Endodermal cell (in vitro differentiated cells): Measurements from ENCODE around the gene SLC7A4. TPM values are rescaled to one million over a fixed set of nuclear protein-coding genes. Genes with fewer than 3 reads are reported as not detected.

Source experiments
- DNase-seq: peaks from one replicate; pipeline ENCODE4 v3.0.0-alpha.2; 2017
- H3K27ac ChIP-seq: 2 replicates; pipeline ENCODE4 v1.5.1; 2013; ENCODE audit warnings: mild to moderate bottlenecking, low read depth, low read length, moderate library complexity
- H3K27me3 ChIP-seq: 2 replicates; pipeline ENCODE4 v1.6.1; 2013; ENCODE audit warnings: mild to moderate bottlenecking, low read length, moderate library complexity; ENCODE audit not compliant: insufficient read depth, control insufficient read depth, poor library complexity, severe bottlenecking
- H3K36me3 ChIP-seq: 2 replicates; pipeline ENCODE4 v1.7.0; 2013; ENCODE audit warnings: mild to moderate bottlenecking, low read length, moderate library complexity; ENCODE audit not compliant: control insufficient read depth, insufficient read depth
- H3K4me1 ChIP-seq: one replicate; pipeline ENCODE4 v1.7.0; 2013; ENCODE audit warnings: low read length; ENCODE audit not compliant: control insufficient read depth, insufficient read depth
- H3K4me3 ChIP-seq: 2 replicates; pipeline ENCODE4 v1.5.1; 2013; ENCODE audit warnings: mild to moderate bottlenecking, low read length, moderate library complexity
- H3K9ac ChIP-seq: 2 replicates; pipeline ENCODE4 v1.6.1; 2013; ENCODE audit warnings: mild to moderate bottlenecking, low read length, moderate library complexity; ENCODE audit not compliant: poor library complexity, severe bottlenecking; ENCODE audit errors: extremely low read depth
- H3K9me3 ChIP-seq: 2 replicates; pipeline ENCODE4 v1.6.1; 2013; ENCODE audit warnings: mild to moderate bottlenecking, low read length, moderate library complexity; ENCODE audit not compliant: control insufficient read depth
- H3K27ac Mint-ChIP-seq: 2 replicates; pipeline ENCODE4 v1.8.0; 2020; ENCODE audit warnings: mixed read lengths
- H3K27me3 Mint-ChIP-seq: 2 replicates; pipeline ENCODE4 v1.8.0; 2021; ENCODE audit warnings: mild to moderate bottlenecking, mixed read lengths; ENCODE audit not compliant: insufficient read depth
- H3K36me3 Mint-ChIP-seq: 2 replicates; pipeline ENCODE4 v1.8.0; 2020; ENCODE audit warnings: low read depth, mixed read lengths
- H3K4me1 Mint-ChIP-seq: 2 replicates; pipeline ENCODE4 v1.8.0; 2020; ENCODE audit warnings: mixed read lengths
- H3K4me3 Mint-ChIP-seq: 2 replicates; pipeline ENCODE4 v1.8.0; 2020; ENCODE audit warnings: mild to moderate bottlenecking, moderate library complexity, mixed read lengths
- H3K9me3 Mint-ChIP-seq: 2 replicates; pipeline ENCODE4 v1.8.0; 2020; ENCODE audit warnings: mild to moderate bottlenecking, mixed read lengths
- CTCF ChIP-seq: fragments of 200-600 bp; sonication (generic); conservative IDR thresholded peaks from 2 replicates; pipeline ENCODE4 v1.5.0; 2021; ENCODE audit warnings: antibody characterized with exemption, mild to moderate bottlenecking
- WGBS, 2 experiments: methylation state at CpG; one replicate each; pipeline versions ENCODE4 v1.1.5 to v1.1.7; 2013; ENCODE audit warnings: missing lambda C conversion rate in 2 of 2, mixed read lengths in 1 of 2; ENCODE audit not compliant: insufficient coverage in 1 of 2, insufficient read length in 1 of 2; 5-methylcytosine and 5-hydroxymethylcytosine counted together
- total RNA-seq, 2 donors: library from RNA; stranded (reverse); fragmentation: NEBNext Ultra II Directional in 1 of 2; extraction: Animal tissue kit (Norgen Biotek cat#: 25700) in 1 of 2; gene quantifications; 2 replicates in 1 of 2; 3 replicates in 1 of 2; pipeline ENCODE4 v1.2.1, GENCODE V29; 2021

Gene SLC7A4
- total RNA-seq, 2 donors from 2014 or later: 0.33 to 0.49 TPM

- Mint-ChIP-seq H3K4me3 (no peak overlapping the region), H3K9me3 (no peaks in the 10 kb centered on the region), H3K27me3 (peaks cover 36% of the 10 kb centered on the region), H3K36me3 (no peaks in the 10 kb centered on the region), H3K27ac (no peak overlapping the region), H3K4me1 (peaks cover 7% of the 10 kb centered on the region)
- Histone ChIP-seq H3K4me1 (no peaks in the 10 kb centered on the region), H3K4me3 (no peak overlapping the region), H3K27me3 (peaks cover 40% of the 10 kb centered on the region), H3K9me3 (no peaks in the 10 kb centered on the region), H3K9ac (no peak overlapping the region), H3K27ac (no peak overlapping the region), H3K36me3 (no peaks in the 10 kb centered on the region)
- no peak for TF ChIP-seq CTCF
- DNase-seq: no peak
- WGBS, 2 experiments: 94 to 98% methylated on average over 9 to 15 of the region's 15 CpGs
Observed at GRCh38 chr22:21030032-21030431, 2.3 kb downstream of the SLC7A4 start.

GRCh38 chr22:21029486-21030025 lies 2.8 kb downstream of the SLC7A4 start:
- Histone ChIP-seq H3K27me3 (peaks cover 36% of the 10 kb centered on the region), H3K27ac (no peak overlapping the region), H3K9ac (no peak overlapping the region), H3K36me3 (no peaks in the 10 kb centered on the region), H3K4me3 (no peak overlapping the region), H3K4me1 (no peaks in the 10 kb centered on the region), H3K9me3 (no peaks in the 10 kb centered on the region)
- Mint-ChIP-seq H3K27me3 (peaks cover 35% of the 10 kb centered on the region), H3K4me3 (no peak overlapping the region), H3K27ac (no peak overlapping the region), H3K4me1 (peaks cover 7% of the 10 kb centered on the region), H3K9me3 (no peaks in the 10 kb centered on the region), H3K36me3 (no peaks in the 10 kb centered on the region)
- no peak for DNase-seq
- TF ChIP-seq CTCF: no peak
- 84 to 86% methylated on average over 10 to 12 of the region's 12 CpGs for WGBS, 2 experiments

DNA sequence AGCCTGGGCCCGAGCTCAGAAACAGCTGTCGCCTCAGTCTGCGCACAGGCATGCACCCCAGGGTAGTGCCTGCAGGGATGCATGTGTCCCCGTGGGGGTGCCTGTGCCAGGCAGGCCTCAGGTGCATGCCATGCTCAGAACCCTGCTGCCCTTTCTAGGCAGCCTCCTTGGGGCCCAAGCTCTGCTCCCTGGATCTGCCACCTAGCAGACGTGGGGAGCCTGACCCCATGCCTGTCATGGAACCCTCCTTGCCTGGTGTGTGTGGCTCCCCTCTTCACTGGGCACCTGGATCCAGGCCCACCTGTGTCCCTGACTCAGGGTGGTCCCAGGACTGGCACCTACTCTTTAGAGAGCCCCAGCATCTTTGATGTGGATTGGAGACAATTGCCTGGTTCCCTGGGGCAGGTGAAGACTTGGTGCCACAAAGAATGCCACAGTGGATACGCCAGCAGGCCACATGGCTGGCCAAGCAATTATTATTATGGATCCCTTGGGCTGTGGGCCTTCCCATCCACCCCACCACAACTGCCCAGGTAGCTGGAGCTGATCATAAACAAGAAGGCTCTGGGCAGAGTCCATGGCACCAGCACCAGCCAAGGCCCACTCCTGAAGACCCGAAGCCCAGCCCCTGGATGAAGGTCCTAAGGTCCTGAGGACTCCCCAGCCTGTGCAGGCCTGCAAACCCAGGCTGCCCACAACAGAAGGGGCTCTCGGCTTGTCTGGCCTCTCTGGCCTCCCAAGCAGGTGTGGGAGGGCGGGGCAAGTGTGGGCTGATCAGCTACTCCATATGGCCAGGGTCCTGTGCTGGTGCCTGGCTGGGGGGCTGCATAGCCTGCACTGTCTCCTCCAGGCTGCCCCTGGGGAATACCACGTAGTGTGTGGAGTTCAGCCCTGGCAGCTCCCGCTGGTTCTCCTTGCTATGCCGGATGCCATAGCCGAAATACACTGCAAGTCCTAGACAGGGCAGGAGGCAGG lies 3.8 kb downstream of the SLC7A4 start:
- no peaks in the 10 kb centered on the region for H3K36me3 Mint-ChIP-seq
- no peak overlapping the region for H3K4me3 Mint-ChIP-seq
- peaks cover 32% of the 10 kb centered on the region for H3K27me3 Mint-ChIP-seq
- H3K36me3 ChIP-seq: no peaks in the 10 kb centered on the region
- no peaks in the 10 kb centered on the region for H3K4me1 ChIP-seq
- H3K9ac ChIP-seq: no peak overlapping the region
- DNase-seq: no peak
- TF ChIP-seq CTCF: no peak
- H3K27ac Mint-ChIP-seq: no peak overlapping the region
- H3K4me3 ChIP-seq: no peak overlapping the region
- H3K27ac ChIP-seq: no peak overlapping the region
- H3K27me3 ChIP-seq: peaks cover 34% of the 10 kb centered on the region
- no peaks in the 10 kb centered on the region for H3K9me3 ChIP-seq
- 90 to 98% methylated on average over 5 to 13 of the region's 13 CpGs for WGBS, 2 experiments
- no peaks in the 10 kb centered on the region for H3K9me3 Mint-ChIP-seq
- peaks cover 7% of the 10 kb centered on the region for H3K4me1 Mint-ChIP-seq
